KOPT-K1 (cell line): ENCODE data around the gene CD300LD.

Experiments used
- H3K27ac ChIP-seq: fragments of 200-600 bp; sonication (generic); 2 replicates; pipeline ENCODE4 v1.5.1; 2016; ENCODE audit warnings: antibody characterized with exemption, mild to moderate bottlenecking, low read depth, low read length; ENCODE audit not compliant: poor library complexity, severe bottlenecking
- H3K36me3 ChIP-seq: fragments of 200-600 bp; sonication (generic); 2 replicates; pipeline ENCODE4 v1.5.1; 2017; ENCODE audit warnings: antibody characterized with exemption, mild to moderate bottlenecking, low read length, moderate library complexity; ENCODE audit not compliant: insufficient read depth
- H3K9me3 ChIP-seq: fragments of 200-600 bp; sonication (generic); 2 replicates; pipeline ENCODE4 v1.5.1; 2017; ENCODE audit warnings: antibody characterized with exemption, low read length, mild to moderate bottlenecking; ENCODE audit not compliant: insufficient read depth, poor library complexity, severe bottlenecking

CD300LD gene

GRCh38 chr17:74547736-74548135, 44.3 kb downstream of the CD300LD start:
- no peak overlapping the region for H3K27ac ChIP-seq
- no peaks in the 10 kb centered on the region for H3K9me3 ChIP-seq
- H3K36me3 ChIP-seq: no peaks in the 10 kb centered on the region

DNA sequence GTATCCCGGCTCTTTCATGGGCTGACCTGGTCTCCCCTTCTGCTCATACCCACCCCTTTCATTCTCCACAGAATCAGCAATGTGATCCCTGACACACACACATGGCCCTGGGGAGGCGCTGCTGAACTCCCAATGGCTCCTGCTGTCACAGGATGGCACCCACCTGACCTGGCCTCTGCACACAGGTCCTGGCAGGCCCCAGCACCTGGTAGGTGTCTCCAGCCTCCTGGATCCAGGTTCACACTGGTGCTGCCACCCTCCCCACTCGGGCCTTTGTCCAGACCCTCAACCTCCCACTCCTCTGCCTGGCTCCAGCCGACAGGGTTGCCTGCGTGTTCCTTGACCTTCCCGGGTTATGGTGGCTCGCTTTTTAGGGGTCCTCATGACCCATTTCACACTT, 44.8 kb downstream of the CD300LD start:
- Histone ChIP-seq H3K27ac (no peak overlapping the region), H3K36me3 (no peaks in the 10 kb centered on the region), H3K9me3 (no peaks in the 10 kb centered on the region)

DNA sequence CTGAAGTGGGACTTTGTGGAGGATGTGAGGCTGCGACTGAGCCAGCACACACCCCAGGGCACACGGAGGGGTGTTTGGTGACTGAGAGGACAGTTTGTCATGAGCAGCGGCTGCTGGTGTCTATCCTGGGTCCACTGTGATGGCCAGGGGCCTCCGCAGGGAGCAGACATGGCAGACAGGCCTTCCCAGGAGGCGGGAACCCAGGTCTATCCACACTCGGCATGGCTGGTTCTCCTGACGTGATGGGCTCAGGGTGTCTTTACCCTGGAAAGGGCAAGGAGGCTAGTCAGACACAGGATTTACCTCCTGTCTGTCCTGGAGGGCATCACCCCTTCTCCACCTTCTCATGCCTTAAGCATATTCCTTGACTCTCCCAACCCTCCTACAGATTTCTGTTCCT, 45.5 kb downstream of the CD300LD start:
- no peak overlapping the region for H3K27ac ChIP-seq
- no peaks in the 10 kb centered on the region for H3K9me3 ChIP-seq
- H3K36me3 ChIP-seq: no peaks in the 10 kb centered on the region

- Histone ChIP-seq H3K36me3 (no peaks in the 10 kb centered on the region), H3K9me3 (no peaks in the 10 kb centered on the region), H3K27ac (no peak within 1 kb of the TSS)
Observed at GRCh38 chr17:74545843-74546230, 46.2 kb downstream of the CD300LD start, which contains the start of gene CD300C. TSS of gene CD300C (minus strand) at chr17:74546115. CDS start at chr17:74545782, 333 bp downstream.

- no peaks in the 10 kb centered on the region for H3K9me3 ChIP-seq
Observed at GRCh38 chr17:74544991-74545842, 46.9 kb downstream of the CD300LD start.

GRCh38 chr17:74543891-74544760, 48.0 kb downstream of the CD300LD start:
- Histone ChIP-seq H3K9me3 (no peaks in the 10 kb centered on the region), H3K36me3 (no peaks in the 10 kb centered on the region), H3K27ac (no peak overlapping the region)

More at GRCh38 chr17:74544991-74545842, 46.9 kb downstream of the CD300LD start:
- Histone ChIP-seq H3K27ac (no peak overlapping the region), H3K36me3 (no peaks in the 10 kb centered on the region)

- Histone ChIP-seq H3K36me3 (no peaks in the 10 kb centered on the region), H3K9me3 (no peaks in the 10 kb centered on the region), H3K27ac (no peak overlapping the region)
Observed at GRCh38 chr17:74543406-74543805, 48.7 kb downstream of the CD300LD start.

DNA sequence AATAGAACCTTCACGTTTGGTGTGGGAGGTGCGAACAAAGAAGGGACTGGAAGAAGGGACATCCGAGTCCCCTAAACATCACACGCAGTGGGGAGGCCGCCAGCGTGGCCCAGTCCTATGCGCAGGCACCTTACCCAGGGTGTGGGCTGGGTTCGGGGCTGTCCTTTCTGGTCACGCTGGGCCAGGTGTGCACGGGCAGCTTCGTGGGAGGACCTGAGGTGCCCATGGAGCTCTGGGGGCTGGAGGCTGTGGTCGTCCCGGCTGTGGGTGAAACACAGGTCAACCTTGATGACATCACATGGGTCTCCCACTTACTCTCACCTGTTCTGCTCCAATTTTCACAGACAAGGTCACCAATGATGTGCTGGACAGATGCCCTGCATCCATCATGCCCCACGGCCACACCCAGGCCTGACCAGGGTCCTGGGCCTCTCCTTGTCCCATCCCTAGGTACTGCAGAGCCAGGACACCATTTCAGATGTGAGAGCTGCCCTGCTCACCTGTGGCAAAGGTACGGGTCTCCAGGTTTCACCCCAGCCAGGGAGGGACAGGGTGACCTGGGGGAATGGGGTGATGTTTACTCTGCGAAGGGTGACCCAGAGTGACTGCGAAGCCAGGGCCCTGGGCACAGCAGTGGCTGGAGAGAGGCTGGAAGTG, 49.2 kb downstream of the CD300LD start:
- H3K9me3 ChIP-seq: no peaks in the 10 kb centered on the region
- H3K27ac ChIP-seq: no peak overlapping the region
- no peaks in the 10 kb centered on the region for H3K36me3 ChIP-seq

GRCh38 chr17:74542166-74542565, 49.9 kb downstream of the CD300LD start:
- H3K36me3 ChIP-seq: no peaks in the 10 kb centered on the region
- no peak overlapping the region for H3K27ac ChIP-seq
- no peaks in the 10 kb centered on the region for H3K9me3 ChIP-seq

DNA sequence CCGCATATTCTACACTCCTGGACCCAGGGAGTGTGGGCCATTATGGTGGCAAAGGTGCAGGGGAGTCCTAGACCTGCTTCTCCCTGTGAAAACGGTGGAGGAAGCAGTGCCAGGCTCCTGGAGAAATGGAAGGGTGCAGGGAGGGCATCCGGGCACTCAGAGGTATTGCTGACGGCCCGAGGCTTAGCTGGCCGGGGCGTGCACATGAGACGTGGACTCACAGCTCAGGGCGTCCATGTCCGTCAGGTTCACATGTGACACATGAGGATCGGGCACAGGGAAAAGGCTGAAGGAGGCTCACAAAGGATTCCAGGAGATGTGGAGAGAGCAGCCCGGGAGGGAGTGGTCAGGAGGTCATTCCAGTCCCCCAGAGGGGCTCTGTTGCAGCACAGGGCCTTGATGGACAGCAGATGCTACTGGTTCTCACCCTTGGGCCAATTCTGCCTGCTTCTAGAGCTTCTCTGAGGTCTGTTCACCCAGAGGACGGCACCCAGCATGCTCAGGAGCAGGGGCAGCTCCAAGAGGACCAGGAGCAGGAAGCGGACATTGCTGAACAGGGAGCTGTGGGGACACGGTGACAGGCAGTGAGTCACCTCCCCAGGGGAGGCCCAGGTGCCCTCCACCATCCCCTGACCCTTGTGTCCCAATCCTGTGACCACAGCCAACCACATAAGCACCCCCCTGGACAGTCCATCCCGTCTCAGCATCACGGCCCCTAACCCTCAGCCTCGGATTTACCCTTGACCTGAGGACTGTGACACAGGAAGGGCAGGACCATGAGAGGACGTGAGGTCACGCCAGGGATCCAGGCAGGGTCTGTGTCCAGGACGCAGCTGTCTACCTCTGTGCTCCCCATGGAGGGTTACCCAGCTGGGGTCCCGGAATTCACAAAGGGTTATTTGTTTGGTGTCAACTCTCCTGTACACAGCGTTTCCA, 50.6 kb downstream of the CD300LD start:
- Histone ChIP-seq H3K27ac (no peak overlapping the region), H3K36me3 (no peaks in the 10 kb centered on the region), H3K9me3 (no peaks in the 10 kb centered on the region)

DNA sequence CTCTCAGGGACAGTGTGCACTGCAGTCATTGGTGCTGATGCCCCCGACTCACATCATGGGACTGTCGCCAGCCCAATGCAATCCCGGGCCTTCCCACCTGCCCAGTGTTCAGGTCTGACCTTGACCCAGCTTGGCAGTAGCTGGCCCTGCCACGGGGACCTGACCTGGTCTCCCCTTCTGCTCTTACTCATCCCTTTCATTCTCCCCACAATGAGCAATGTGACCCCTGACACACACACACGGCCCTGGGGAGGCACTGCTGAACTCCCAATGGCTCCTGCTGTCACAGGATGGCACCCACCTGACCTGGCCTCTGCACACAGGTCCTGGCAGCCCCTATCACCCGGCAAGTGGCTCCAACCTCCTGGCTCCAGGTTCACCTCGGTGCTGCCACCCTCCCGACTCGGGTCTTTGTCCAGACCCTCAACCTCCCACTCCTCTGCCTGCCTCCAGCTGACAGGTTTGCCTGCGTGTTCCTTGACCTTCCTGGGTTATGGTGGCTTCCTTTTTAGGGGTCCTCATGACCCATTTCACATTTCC, 52.7 kb downstream of the CD300LD start:
- Histone ChIP-seq H3K27ac (no peak overlapping the region), H3K9me3 (peaks cover 4% of the 10 kb centered on the region), H3K36me3 (no peaks in the 10 kb centered on the region)

- H3K9me3 ChIP-seq: peaks cover 4% of the 10 kb centered on the region
- H3K36me3 ChIP-seq: no peaks in the 10 kb centered on the region
- H3K27ac ChIP-seq: no peak overlapping the region
Observed at GRCh38 chr17:74536890-74537289, 55.2 kb downstream of the CD300LD start.

DNA sequence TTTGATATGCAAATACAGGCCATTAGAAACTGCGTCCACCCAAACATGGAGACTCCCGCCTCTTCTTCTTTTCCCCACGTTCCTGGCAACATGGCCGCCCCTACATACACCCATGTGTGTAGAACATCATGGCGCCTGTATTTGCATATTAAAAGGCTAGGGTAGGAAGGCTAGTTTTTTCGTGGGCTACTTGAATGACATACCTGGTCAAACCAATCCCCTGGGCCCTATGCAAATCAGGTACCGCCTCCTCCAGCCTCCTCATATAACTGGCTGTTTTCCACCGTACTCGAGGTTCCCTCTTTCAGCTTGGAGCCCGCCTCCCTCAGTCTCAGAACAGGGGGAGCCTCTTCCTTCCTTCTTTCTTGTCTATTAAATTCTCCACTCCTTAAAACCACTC, 60.0 kb downstream of the CD300LD start:
- Histone ChIP-seq H3K9me3 (peaks cover 4% of the 10 kb centered on the region), H3K27ac (no peak overlapping the region), H3K36me3 (no peaks in the 10 kb centered on the region)

GRCh38 chr17:74531231-74531761, 60.8 kb downstream of the CD300LD start, which contains the start of gene CD300LB:
TSS of gene CD300LB (minus strand) at chr17:74531475. CDS start at chr17:74531350, 125 bp downstream.
- H3K27ac ChIP-seq: no peak within 1 kb of the TSS
- no peaks in the 10 kb centered on the region for H3K36me3 ChIP-seq
- H3K9me3 ChIP-seq: peaks cover 4% of the 10 kb centered on the region
